DOHH2 (cell line): ENCODE measurements around the gene RPH3AL.

Experiments used
- H3F3A ChIP-seq: fragments of 200-600 bp; sonication (generic), shearing (Covaris generic); 2 replicates; pipeline ENCODE4 v1.6.0; 2016; ENCODE audit warnings: antibody characterized with exemption, mild to moderate bottlenecking; ENCODE audit not compliant: control insufficient read depth, insufficient read depth
- H3K27ac ChIP-seq: fragments of 200-600 bp; sonication (generic); 2 replicates; pipeline ENCODE4 v1.5.1; 2014; ENCODE audit warnings: low read depth, mild to moderate bottlenecking, low read length, moderate library complexity
- H3K27me3 ChIP-seq: fragments of 200-600 bp; sonication (generic); 2 replicates; pipeline ENCODE4 v1.6.1; 2014; ENCODE audit warnings: mild to moderate bottlenecking, low read length, mixed read lengths; ENCODE audit not compliant: control insufficient read depth
- H3K36me3 ChIP-seq: fragments of 200-600 bp; sonication (generic); 2 replicates; pipeline ENCODE4 v1.6.1; 2014; ENCODE audit warnings: mild to moderate bottlenecking, low read length, moderate library complexity, mixed read lengths; ENCODE audit not compliant: control insufficient read depth
- H3K4me1 ChIP-seq: fragments of 200-600 bp; sonication (generic); 2 replicates; pipeline ENCODE4 v1.6.1; 2014; ENCODE audit warnings: mild to moderate bottlenecking, low read length, mixed read lengths; ENCODE audit not compliant: control insufficient read depth
- H3K4me2 ChIP-seq: fragments of 200-600 bp; sonication (generic); 2 replicates; pipeline ENCODE4 v1.6.0; 2014; ENCODE audit warnings: mild to moderate bottlenecking, low read length, moderate library complexity
- H3K4me3 ChIP-seq: fragments of 200-600 bp; sonication (generic); 2 replicates; pipeline ENCODE4 v1.5.1; 2014; ENCODE audit warnings: mild to moderate bottlenecking, low read length, mixed read lengths
- H3K79me2 ChIP-seq: fragments of 200-600 bp; sonication (generic); 2 replicates; pipeline ENCODE4 v1.6.1; 2014; ENCODE audit warnings: mild to moderate bottlenecking, low read length, mixed read lengths; ENCODE audit not compliant: control insufficient read depth
- H3K9me2 ChIP-seq: fragments of 200-600 bp; sonication (generic); replicated peaks from 2 replicates; pipeline ENCODE4 v1.6.1; 2014; ENCODE audit warnings: mild to moderate bottlenecking, low read length, mixed read lengths; ENCODE audit not compliant: control insufficient read depth
- H3K9me3 ChIP-seq: fragments of 200-600 bp; sonication (generic); 2 replicates; pipeline ENCODE4 v1.6.1; 2014; ENCODE audit warnings: antibody characterized with exemption, low read length, mixed read lengths; ENCODE audit not compliant: control insufficient read depth, insufficient read depth
- H4K20me1 ChIP-seq: fragments of 200-600 bp; sonication (generic); 2 replicates; pipeline ENCODE4 v1.6.0; 2014; ENCODE audit warnings: low read depth, mild to moderate bottlenecking, antibody characterized with exemption, low read length, moderate library complexity; ENCODE audit not compliant: control insufficient read depth, insufficient read depth
- EZH2phosphoT487 ChIP-seq: fragments of 200-600 bp; sonication (generic); IDR thresholded peaks from 2 replicates; pipeline ENCODE4 v1.6.1; 2017; ENCODE audit warnings: borderline replicate concordance, mild to moderate bottlenecking, antibody characterized with exemption, low read length, moderate library complexity, mixed read lengths
- TF ChIP-seq, protein P1 (sequence below): fragments of 200-600 bp; sonication (generic); IDR thresholded peaks from one replicate; pipeline ENCODE4 v1.5.1; 2014; ENCODE audit warnings: antibody characterized with exemption, mild to moderate bottlenecking, low read depth, low read length; ENCODE audit not compliant: poor library complexity, severe bottlenecking

The RPH3AL gene

DNA sequence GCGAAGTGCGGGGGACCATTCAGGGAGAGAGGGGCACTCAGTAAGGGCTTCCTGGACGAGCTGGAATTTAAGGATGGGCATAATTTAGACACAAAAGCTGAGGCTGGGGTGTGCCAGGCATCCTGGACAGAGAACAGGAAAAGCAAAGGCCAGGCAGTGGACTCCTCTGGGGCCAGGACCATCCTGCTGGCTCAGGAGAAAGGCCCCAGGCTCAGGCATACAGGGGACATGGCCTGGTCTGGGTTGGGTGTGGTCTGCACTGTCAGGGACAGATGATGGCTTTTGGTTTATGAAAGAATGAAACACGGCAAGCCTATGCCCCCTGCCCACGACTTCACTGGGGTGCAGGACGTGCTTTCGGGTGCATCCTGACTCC is 122.2 kb downstream of the RPH3AL start:
- Histone ChIP-seq H3K27ac (no peak overlapping the region), H3K27me3 (no peaks in the 10 kb centered on the region; the same call in 1 of the 2 replicates), H3K4me1 (peaks cover 12% of the 10 kb centered on the region), H3K4me3 (no peak overlapping the region), H3F3A (no peaks in the 10 kb centered on the region), H3K4me2 (no peak overlapping the region), H3K9me3 (no peaks in the 10 kb centered on the region), H3K9me2 (no peaks in the 10 kb centered on the region), H3K79me2 (no peaks in the 10 kb centered on the region), H4K20me1 (no peaks in the 10 kb centered on the region), H3K36me3 (no peaks in the 10 kb centered on the region)
- TF ChIP-seq EZH2phosphoT487: no peak
- TF ChIP-seq, protein P1, sequence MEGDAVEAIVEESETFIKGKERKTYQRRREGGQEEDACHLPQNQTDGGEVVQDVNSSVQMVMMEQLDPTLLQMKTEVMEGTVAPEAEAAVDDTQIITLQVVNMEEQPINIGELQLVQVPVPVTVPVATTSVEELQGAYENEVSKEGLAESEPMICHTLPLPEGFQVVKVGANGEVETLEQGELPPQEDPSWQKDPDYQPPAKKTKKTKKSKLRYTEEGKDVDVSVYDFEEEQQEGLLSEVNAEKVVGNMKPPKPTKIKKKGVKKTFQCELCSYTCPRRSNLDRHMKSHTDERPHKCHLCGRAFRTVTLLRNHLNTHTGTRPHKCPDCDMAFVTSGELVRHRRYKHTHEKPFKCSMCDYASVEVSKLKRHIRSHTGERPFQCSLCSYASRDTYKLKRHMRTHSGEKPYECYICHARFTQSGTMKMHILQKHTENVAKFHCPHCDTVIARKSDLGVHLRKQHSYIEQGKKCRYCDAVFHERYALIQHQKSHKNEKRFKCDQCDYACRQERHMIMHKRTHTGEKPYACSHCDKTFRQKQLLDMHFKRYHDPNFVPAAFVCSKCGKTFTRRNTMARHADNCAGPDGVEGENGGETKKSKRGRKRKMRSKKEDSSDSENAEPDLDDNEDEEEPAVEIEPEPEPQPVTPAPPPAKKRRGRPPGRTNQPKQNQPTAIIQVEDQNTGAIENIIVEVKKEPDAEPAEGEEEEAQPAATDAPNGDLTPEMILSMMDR: no peak

DNA sequence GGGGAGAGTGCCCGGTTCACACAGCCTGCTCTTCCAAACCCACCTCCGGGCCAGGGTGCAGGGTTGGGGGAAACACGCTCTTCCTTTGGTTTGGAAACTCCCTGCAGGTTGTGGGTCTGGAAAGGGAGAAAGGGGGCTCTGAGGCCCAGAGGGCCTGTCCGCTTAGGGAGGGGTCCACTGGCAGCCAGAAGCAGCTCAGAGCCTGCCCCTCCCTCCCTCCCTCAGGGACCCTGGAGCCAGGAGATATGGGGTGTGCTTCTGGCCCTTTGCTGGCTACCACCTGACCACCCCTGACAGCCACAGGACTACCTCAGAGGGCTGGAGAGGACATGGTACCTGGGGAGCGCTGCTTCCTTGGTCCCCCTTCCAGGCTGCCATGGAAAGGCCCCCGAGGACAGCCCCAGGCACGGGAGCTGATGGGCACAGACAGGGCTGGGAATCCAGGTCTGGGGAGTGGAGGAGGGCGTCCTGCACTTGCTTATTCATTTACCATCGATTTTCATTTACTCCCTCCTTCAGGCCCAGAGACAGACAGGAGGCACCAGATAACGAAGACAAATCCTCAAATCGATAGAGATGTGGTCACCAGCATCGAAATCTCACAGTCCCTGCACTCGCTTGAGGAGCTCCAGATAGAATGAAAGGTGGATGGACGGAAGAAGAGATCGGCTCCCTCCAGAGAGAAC is 122.8 kb downstream of the RPH3AL start:
- H3K4me3 ChIP-seq: no peak overlapping the region
- no peak overlapping the region for H3K27ac ChIP-seq
- TF ChIP-seq, protein P1: no peak
- TF ChIP-seq EZH2phosphoT487: no peak
- no peaks in the 10 kb centered on the region for H3K9me3 ChIP-seq
- H3K36me3 ChIP-seq: no peaks in the 10 kb centered on the region
- no peaks in the 10 kb centered on the region for H3K79me2 ChIP-seq
- no peaks in the 10 kb centered on the region for H3F3A ChIP-seq
- no peaks in the 10 kb centered on the region for H3K9me2 ChIP-seq
- no peaks in the 10 kb centered on the region for H4K20me1 ChIP-seq
- H3K4me1 ChIP-seq: peaks cover 12% of the 10 kb centered on the region
- no peak overlapping the region for H3K4me2 ChIP-seq
- no peaks in the 10 kb centered on the region; the same call in 1 of the 2 replicates for H3K27me3 ChIP-seq

DNA sequence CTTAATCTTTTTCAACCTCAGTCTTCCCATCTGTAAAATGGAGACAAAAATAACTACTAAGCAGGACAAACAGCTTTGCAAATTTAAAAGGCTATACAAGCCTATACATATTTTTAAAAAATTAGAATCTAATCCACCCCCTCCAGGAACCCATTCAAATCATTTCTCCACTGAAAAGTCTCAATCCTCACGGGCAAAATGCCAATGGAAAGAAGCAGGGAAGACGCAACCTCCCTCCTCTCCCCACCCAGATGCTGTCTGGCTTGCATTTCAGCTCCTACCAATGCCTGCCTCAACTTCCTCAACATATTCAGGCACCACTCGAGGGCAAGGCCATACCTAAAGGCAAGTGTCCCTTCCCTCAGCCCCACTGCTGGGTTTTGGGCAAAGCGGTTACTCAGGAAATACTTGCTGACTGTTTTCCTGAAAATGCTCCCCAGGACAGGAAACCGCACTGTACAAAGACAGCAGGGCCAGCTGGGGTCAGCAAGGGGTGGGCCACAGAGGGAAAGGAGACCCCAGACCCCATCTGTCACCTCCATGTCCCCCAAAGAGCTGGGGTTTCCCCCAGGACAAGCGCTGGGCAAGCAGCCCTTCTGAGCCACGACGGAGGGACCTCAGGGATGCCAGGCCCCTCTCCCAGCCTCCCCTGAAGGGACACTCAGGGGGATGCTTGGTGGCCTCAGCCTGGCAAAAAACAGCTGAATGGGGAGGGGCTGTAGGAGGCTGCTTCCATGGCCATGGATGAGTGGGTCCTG is 123.5 kb downstream of the RPH3AL start:
- H3K9me2 ChIP-seq: no peaks in the 10 kb centered on the region
- no peak overlapping the region for H3K27ac ChIP-seq
- no peak for TF ChIP-seq EZH2phosphoT487
- TF ChIP-seq, protein P1: no peak
- H3K27me3 ChIP-seq: no peaks in the 10 kb centered on the region; the same call in 1 of the 2 replicates
- no peaks in the 10 kb centered on the region for H3K36me3 ChIP-seq
- H3K4me2 ChIP-seq: no peak overlapping the region
- no peaks in the 10 kb centered on the region for H3F3A ChIP-seq
- H3K79me2 ChIP-seq: no peaks in the 10 kb centered on the region
- H3K9me3 ChIP-seq: no peaks in the 10 kb centered on the region
- H3K4me3 ChIP-seq: no peak overlapping the region
- H4K20me1 ChIP-seq: no peaks in the 10 kb centered on the region
- peaks cover 12% of the 10 kb centered on the region for H3K4me1 ChIP-seq
